Stimulated activated CD4-positive, alpha-beta T cell treated with anti-CD3 and anti-CD28 coated beads, Interleukin-15, amount 100 ng/mL, for 24 hours (primary cell): ENCODE results near the gene TMEM134.
A peak's percentile ranks its signal among the peaks of the same experiment; 100 is the strongest.
"Not testable (repeated sequence)": the region's sequence is repeated elsewhere in the genome, so short reads cannot be mapped to it uniquely, and the experiment has no call there.

Experiments used
- DNase-seq: peaks from one replicate; pipeline ENCODE4 v3.0.0-alpha.2; 2020

Gene TMEM134

GRCh38 chr11:67468759-67469507 lies at the start of gene TMEM134:
Gene TMEM134, minus strand, starts transcription at chr11:67469251. Its CDS starts 59 bp downstream, at chr11:67469192.
- peak; percentile 93 for DNase-seq

- no peak for DNase-seq
Measured at GRCh38 chr11:67517784-67518552, 48.9 kb upstream of the TMEM134 start.

GRCh38 chr11:67516806-67517205 lies 47.8 kb upstream of the TMEM134 start:
- DNase-seq = no peak

- no peak for DNase-seq
Measured at GRCh38 chr11:67514116-67514515, 45.1 kb upstream of the TMEM134 start.

GRCh38 chr11:67511558-67511957 lies 42.5 kb upstream of the TMEM134 start:
- DNase-seq = not testable (repeated sequence)

GRCh38 chr11:67510023-67510345 lies 40.9 kb upstream of the TMEM134 start:
- no peak for DNase-seq

GRCh38 chr11:67508486-67509121 lies 39.6 kb upstream of the TMEM134 start:
- peak; percentile 100 for DNase-seq

- peak; percentile 100 for DNase-seq
Measured at GRCh38 chr11:67507864-67508485, 38.9 kb upstream of the TMEM134 start, which contains the start of gene CDK2AP2. Gene CDK2AP2, minus strand, starts transcription at chr11:67508162. Its CDS starts 80 bp downstream, at chr11:67508082.

GRCh38 chr11:67507242-67507863 lies 38.3 kb upstream of the TMEM134 start:
- no peak for DNase-seq

- no peak for DNase-seq
Measured at GRCh38 chr11:67506426-67507051, 37.5 kb upstream of the TMEM134 start.

- peak; percentile 96 for DNase-seq
Measured at GRCh38 chr11:67505605-67506396, 36.8 kb upstream of the TMEM134 start.

GRCh38 chr11:67504950-67505581 lies 36.0 kb upstream of the TMEM134 start, which contains the start of gene PITPNM1:
Gene PITPNM1, minus strand, starts transcription at chr11:67505363. Its CDS starts 1,183 bp downstream, at chr11:67504180.
- DNase-seq = peak; percentile 87

- peak; percentile 53 for DNase-seq
Measured at GRCh38 chr11:67504005-67504949, 35.2 kb upstream of the TMEM134 start.

GRCh38 chr11:67503119-67504004 lies 34.3 kb upstream of the TMEM134 start:
- no peak for DNase-seq

GRCh38 chr11:67502328-67502979 lies 33.4 kb upstream of the TMEM134 start:
- no peak for DNase-seq

GRCh38 chr11:67501854-67502253 lies 32.8 kb upstream of the TMEM134 start:
- no peak for DNase-seq

- DNase-seq = no peak
Measured at GRCh38 chr11:67500831-67501715, 32.0 kb upstream of the TMEM134 start.
